IMR-90 (cell line): ENCODE measurements around the gene TPR. TPM values are rescaled to one million over a fixed set of nuclear protein-coding genes. Genes with fewer than 3 reads are reported as not detected.

Experiments
- ATAC-seq: fragments of 200-7000 bp; cut with Tn5 transposase; 2 replicates; pipeline ENCODE4 v1.9.1; 2020; ENCODE audit warnings: low read depth, mild to moderate bottlenecking, moderate library complexity
- BruUV-seq: library from RNA; stranded (reverse); fragments of 400-500 nt; replicated peaks from 2 replicates; lab custom pipeline; 2021; lab: Mats Ljungman, UMichigan
- CTCF ChIA-PET: fragments of 300-600 bp; formaldehyde crosslinking; extraction: SDS; loops from one replicate; lab custom pipeline; 2021; ENCODE audit warnings: antibody characterized with exemption; lab: Yijun Ruan, JAX
- POLR2A ChIA-PET: fragments of 300-600 bp; sonication (Branson Sonifier 250); formaldehyde crosslinking; loops from one replicate; lab custom pipeline; 2022; ENCODE audit warnings: antibody characterized with exemption; ENCODE audit not compliant: unreplicated experiment; lab: Charles Lee
- DNase-seq: peaks from one replicate; pipeline ENCODE4 v3.0.0; 2013
- H2AFZ ChIP-seq: replicated peaks from 2 replicates; pipeline ENCODE3; 2013; ENCODE audit warnings: low read length, mild to moderate bottlenecking; ENCODE audit not compliant: poor library complexity
- H2AK5ac ChIP-seq: 2 replicates; pipeline ENCODE4 v1.6.1; 2013; ENCODE audit warnings: low read depth, low read length, inconsistent platforms
- H2AK9ac ChIP-seq: replicated peaks from 2 replicates; pipeline ENCODE3; 2013; ENCODE audit warnings: mild to moderate bottlenecking, low read depth, low read length, moderate library complexity; ENCODE audit not compliant: poor library complexity
- H2BK120ac ChIP-seq: 2 replicates; pipeline ENCODE4 v1.6.1; 2013; ENCODE audit warnings: low read depth, low read length, inconsistent platforms
- H2BK15ac ChIP-seq: 3 replicates; pipeline ENCODE4 v1.6.1; 2013; ENCODE audit warnings: low read depth, low read length, inconsistent platforms
- H2BK20ac ChIP-seq: 2 replicates; pipeline ENCODE4 v1.6.1; 2013; ENCODE audit warnings: low read depth, mild to moderate bottlenecking, inconsistent platforms, low read length, moderate library complexity
- H2BK5ac ChIP-seq: 2 replicates; pipeline ENCODE4 v1.6.1; 2013; ENCODE audit warnings: mild to moderate bottlenecking, low read depth, low read length, inconsistent platforms; ENCODE audit not compliant: poor library complexity, severe bottlenecking
- H3K14ac ChIP-seq: replicated peaks from 2 replicates; pipeline ENCODE4 v1.6.1; 2013; ENCODE audit warnings: low read depth, low read length, inconsistent platforms
- H3K18ac ChIP-seq: 2 replicates; pipeline ENCODE4 v1.6.1; 2013; ENCODE audit warnings: low read depth, low read length, control low read depth
- H3K23ac ChIP-seq: 2 replicates; pipeline ENCODE4 v1.6.1; 2013; ENCODE audit warnings: low read depth, low read length, inconsistent platforms
- H3K27ac ChIP-seq: 2 replicates; pipeline ENCODE4 v1.5.1; 2013; ENCODE audit warnings: mild to moderate bottlenecking, control low read depth, low read length; ENCODE audit not compliant: insufficient read depth
- H3K27me3 ChIP-seq: 2 replicates; pipeline ENCODE4 v1.6.1; 2013; ENCODE audit warnings: low read length; ENCODE audit not compliant: control insufficient read depth, insufficient read depth
- H3K36me3 ChIP-seq: 2 replicates; pipeline ENCODE4 v1.6.1; 2013; ENCODE audit warnings: low read length, mixed read lengths; ENCODE audit not compliant: control insufficient read depth, insufficient read depth
- H3K4ac ChIP-seq: 2 replicates; pipeline ENCODE4 v1.6.1; 2013; ENCODE audit warnings: low read depth, low read length, inconsistent platforms
- H3K4me1 ChIP-seq: 2 replicates; pipeline ENCODE4 v1.6.1; 2013; ENCODE audit warnings: low read length, mixed read lengths; ENCODE audit not compliant: control insufficient read depth, insufficient read depth
- H3K4me2 ChIP-seq: 2 replicates; pipeline ENCODE4 v1.6.1; 2013; ENCODE audit warnings: low read depth, mild to moderate bottlenecking, control low read depth, low read length, moderate library complexity
- H3K4me3 ChIP-seq: 2 replicates; pipeline ENCODE4 v1.5.1; 2013; ENCODE audit warnings: low read depth, mild to moderate bottlenecking, control low read depth, low read length, moderate library complexity; ENCODE audit not compliant: insufficient read depth
- H3K56ac ChIP-seq: 2 replicates; pipeline ENCODE4 v1.6.1; 2013; ENCODE audit warnings: low read length, inconsistent platforms; ENCODE audit not compliant: insufficient read depth; ENCODE audit errors: extremely low read depth
- H3K79me1 ChIP-seq, 2 experiments: 2 replicates each; pipeline ENCODE4 v1.6.1; 2013; ENCODE audit warnings: low read length in 2 of 2, inconsistent platforms in 1 of 2, low read depth in 1 of 2
- H3K9ac ChIP-seq: 2 replicates; pipeline ENCODE4 v1.6.1; 2013; ENCODE audit warnings: low read depth, low read length, control low read depth
- H3K9me1 ChIP-seq: 2 replicates; pipeline ENCODE4 v1.6.1; 2013; ENCODE audit warnings: low read length, inconsistent platforms; ENCODE audit not compliant: insufficient read depth
- H3K9me3 ChIP-seq: 2 replicates; pipeline ENCODE4 v1.6.1; 2013; ENCODE audit warnings: low read length; ENCODE audit not compliant: control insufficient read depth, insufficient read depth
- H4K20me1 ChIP-seq: 2 replicates; pipeline ENCODE4 v1.6.1; 2013; ENCODE audit warnings: low read length, inconsistent platforms; ENCODE audit not compliant: insufficient read depth
- H4K5ac ChIP-seq: 2 replicates; pipeline ENCODE4 v1.6.1; 2013; ENCODE audit warnings: mild to moderate bottlenecking, low read depth, low read length, control low read depth
- H4K8ac ChIP-seq, 2 experiments: 2 replicates each; pipeline ENCODE4 v1.6.1; 2013; ENCODE audit warnings: low read depth in 2 of 2, low read length in 2 of 2, control low read depth in 1 of 2, inconsistent platforms in 1 of 2
- H4K91ac ChIP-seq: 2 replicates; pipeline ENCODE4 v1.6.1; 2013; ENCODE audit warnings: low read depth, low read length, inconsistent platforms; ENCODE audit not compliant: insufficient read depth
- BHLHE40 ChIP-seq: fragments of 150-350 bp; IDR thresholded peaks from 2 replicates; pipeline ENCODE4 v1.6.1; 2016; ENCODE audit warnings: mild to moderate bottlenecking, low read depth, low read length
- CEBPB ChIP-seq: IDR thresholded peaks from 2 replicates; pipeline ENCODE4 v1.6.1; 2012; ENCODE audit warnings: low read depth, low read length, improper control_type of control experiment
- CHD1 ChIP-seq: IDR thresholded peaks from 2 replicates; pipeline ENCODE4 v1.6.1; 2012; ENCODE audit warnings: low read depth, low read length, improper control_type of control experiment
- CTCF ChIP-seq: conservative IDR thresholded peaks from 2 replicates; pipeline ENCODE4 v1.5.1; 2012; ENCODE audit warnings: mild to moderate bottlenecking, low read depth, low read length, improper control_type of control experiment
- FOS ChIP-seq: fragments of 150-350 bp; IDR thresholded peaks from 2 replicates; pipeline ENCODE4 v1.6.1; 2016; ENCODE audit warnings: low read depth, low read length
- MAFK ChIP-seq: IDR thresholded peaks from 2 replicates; pipeline ENCODE4 v1.6.1; 2012; ENCODE audit warnings: low read depth, low read length, improper control_type of control experiment
- MAZ ChIP-seq: IDR thresholded peaks from 2 replicates; pipeline ENCODE4 v1.6.1; 2012; ENCODE audit warnings: low read depth, mild to moderate bottlenecking, low read length, improper control_type of control experiment, moderate library complexity, borderline replicate concordance
- MXI1 ChIP-seq: IDR thresholded peaks from 2 replicates; pipeline ENCODE4 v1.6.1; 2012; ENCODE audit warnings: low read depth, mild to moderate bottlenecking, low read length, moderate library complexity, borderline replicate concordance
- NFE2L2 ChIP-seq: fragments of 150-350 bp; IDR thresholded peaks from 2 replicates; pipeline ENCODE4 v1.6.1; 2016; ENCODE audit warnings: low read depth, mild to moderate bottlenecking, low read length
- POLR2A ChIP-seq: IDR thresholded peaks from 2 replicates; pipeline ENCODE4 v1.6.1; 2012; ENCODE audit warnings: mild to moderate bottlenecking, low read depth, low read length
- RAD21 ChIP-seq: IDR thresholded peaks from 2 replicates; pipeline ENCODE4 v1.6.1; 2012; ENCODE audit warnings: low read length, improper control_type of control experiment
- RCOR1 ChIP-seq: IDR thresholded peaks from 2 replicates; pipeline ENCODE4 v1.6.1; 2012; ENCODE audit warnings: mild to moderate bottlenecking, low read length, improper control_type of control experiment; ENCODE audit not compliant: insufficient replicate concordance
- RFX5 ChIP-seq: IDR thresholded peaks from 2 replicates; pipeline ENCODE4 v1.8.0; 2012; ENCODE audit warnings: low read depth, mild to moderate bottlenecking, low read length, moderate library complexity
- SMC3 ChIP-seq: fragments of 150-350 bp; IDR thresholded peaks from 2 replicates; pipeline ENCODE4 v1.6.1; 2016; ENCODE audit warnings: low read depth, mild to moderate bottlenecking, antibody characterized with exemption, low read length, moderate library complexity
- USF2 ChIP-seq: fragments of 150-350 bp; IDR thresholded peaks from 2 replicates; pipeline ENCODE4 v1.6.1; 2017; ENCODE audit warnings: mild to moderate bottlenecking, antibody characterized with exemption, low read length, low read depth
- WGBS, 2 experiments: methylation state at CpG; one replicate each; pipeline versions ENCODE4 v1.1.5 to v1.1.7; 2013; ENCODE audit warnings: missing lambda C conversion rate in 2 of 2; ENCODE audit not compliant: insufficient read length in 1 of 2; ENCODE audit errors: extremely low coverage in 2 of 2; 5-methylcytosine and 5-hydroxymethylcytosine counted together
- dilution Hi-C: fragments of 300-500 bp; cut with HindIII; formaldehyde crosslinking; loops from one replicate; pipeline ENCODE4 v1.14.3; 2018; ENCODE audit warnings: low sequenced_read_pairs; ENCODE audit not compliant: unreplicated experiment
- in situ Hi-C: fragments of 300-500 bp; cut with MboI; formaldehyde crosslinking; loops from 3 replicates; pipeline ENCODE4 v1.14.3; 2019; ENCODE audit warnings: low sequenced_read_pairs, inconsistent platforms, mixed read lengths
- intact Hi-C: fragments of 100-400 bp; cut with micrococcal nuclease; formaldehyde crosslinking; loops from 2 replicates; pipeline ENCODE4 v1.10.0; 2022
- polyA plus RNA-seq, 3 experiments: library from polyadenylated mRNA; depleted of rRNA; stranded (reverse); fragments of >200 nt; gene quantifications; 2 replicates each; pipeline ENCODE4 v1.2.3, GENCODE V29; 2012; ENCODE audit warnings: low replicate concordance in 1 of 3
- total RNA-seq: library from RNA; depleted of rRNA; stranded (reverse); fragments of >200 nt; gene quantifications from 2 replicates; pipeline ENCODE4 v1.2.3, GENCODE V29; 2012
- TF ChIP-seq, protein P1 (sequence below): fragments of 150-350 bp; IDR thresholded peaks from 2 replicates; pipeline ENCODE4 v1.6.1; 2016; ENCODE audit warnings: low read depth, mild to moderate bottlenecking, low read length, moderate library complexity, borderline replicate concordance

TPR gene
- total and polyA plus RNA-seq, 2 of the 4 experiments (the other 2 are of a cell fraction): 38.2 to 60.4 TPM

- ATAC-seq (no peak), DNase-seq (peak; percentile 49)
- Histone ChIP-seq H3K23ac (no peak overlapping the region), H3K56ac (no peak overlapping the region), H3K4ac (no peak overlapping the region), H3K9me1 (no peaks in the 10 kb centered on the region), H2BK120ac (no peak overlapping the region), H4K91ac (no peak overlapping the region), H4K8ac (no peak overlapping the region), H3K14ac (no peak overlapping the region), H3K9ac (no peak overlapping the region), H4K20me1 (no peaks in the 10 kb centered on the region), H3K4me1 (no peaks in the 10 kb centered on the region), H3K79me1 (no peaks in the 10 kb centered on the region; a peak in 1 of 4 replicates), H3K27ac (no peak overlapping the region), H3K4me3 (no peak overlapping the region), H2BK20ac (no peak overlapping the region), H2AFZ (no peak overlapping the region), H3K4me2 (no peak overlapping the region), H2BK5ac (no peak overlapping the region), H2BK15ac (no peak overlapping the region), H4K5ac (no peak overlapping the region), H3K36me3 (0 out of 2 replicates have a peak, but pooled peaks cover 1% of the 10 kb centered on the region), H3K18ac (no peak overlapping the region), H3K9me3 (no peaks in the 10 kb centered on the region), H2AK9ac (no peak overlapping the region), H2AK5ac (no peak overlapping the region), H3K27me3 (no peaks in the 10 kb centered on the region)
- TF ChIP-seq CTCF: no peak
- no peak for TF ChIP-seq POLR2A
- TF ChIP-seq CEBPB: no peak
- TF ChIP-seq NFE2L2: no peak
- TF ChIP-seq RFX5: no peak
- TF ChIP-seq RAD21: no peak
- no peak for TF ChIP-seq SMC3
- TF ChIP-seq, protein P1, sequence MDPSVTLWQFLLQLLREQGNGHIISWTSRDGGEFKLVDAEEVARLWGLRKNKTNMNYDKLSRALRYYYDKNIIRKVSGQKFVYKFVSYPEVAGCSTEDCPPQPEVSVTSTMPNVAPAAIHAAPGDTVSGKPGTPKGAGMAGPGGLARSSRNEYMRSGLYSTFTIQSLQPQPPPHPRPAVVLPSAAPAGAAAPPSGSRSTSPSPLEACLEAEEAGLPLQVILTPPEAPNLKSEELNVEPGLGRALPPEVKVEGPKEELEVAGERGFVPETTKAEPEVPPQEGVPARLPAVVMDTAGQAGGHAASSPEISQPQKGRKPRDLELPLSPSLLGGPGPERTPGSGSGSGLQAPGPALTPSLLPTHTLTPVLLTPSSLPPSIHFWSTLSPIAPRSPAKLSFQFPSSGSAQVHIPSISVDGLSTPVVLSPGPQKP: no peak
- TF ChIP-seq CHD1: no peak
- no peak for TF ChIP-seq MAZ
- no peak for TF ChIP-seq USF2
- TF ChIP-seq MAFK: no peak
- no peak for TF ChIP-seq FOS
- no peak for TF ChIP-seq BHLHE40
- no peak for TF ChIP-seq MXI1
- no peak for TF ChIP-seq RCOR1
- no CpG with 5 or more reads among the region's 1 CpG for WGBS, 2 experiments
- in situ Hi-C loops (no loop called here), intact Hi-C loops (no loop called here), dilution Hi-C loops (no loop called here)
- CTCF ChIA-PET: interaction anchor here (0.7 to 1.3 kb wide), 3 partner anchors 9 to 197 kb away, joined by 3 to 4 read pairs (median 3); partner anchors contain the start of gene TPR
- no TSS peak for BruUV-seq
- POLR2A ChIA-PET: no interaction called here
These were observed 38.3 kb upstream of the TPR start for GRCh38 chr1:186413319-186413718.
